Measurements from ENCODE around the gene SLC25A21.
"Not testable (repeated sequence)": the region's sequence is repeated elsewhere in the genome, so short reads cannot be mapped to it uniquely, and the experiment has no call there.

SLC25A21 gene

GRCh38 chr14:37181441-37181840 is 9.0 kb upstream of the SLC25A21 start:
- TF ChIP-seq TAF1 (IDR thresholded peaks at IDR 0.05; ENCODE audit: borderline replicate concordance, low read depth, low read length) (no peak), POLR2AphosphoS5 (IDR thresholded peaks at IDR 0.05; ENCODE audit: low read depth, low read length) (no peak), POLR2A (IDR thresholded peaks at IDR 0.05; ENCODE audit: low read depth, low read length) (no peak)
- FAIRE-seq (no peak), DNase-seq (ENCODE audit: insufficient read length) (no peak)

- DNase-seq (ENCODE audit: insufficient read length); FAIRE-seq: not testable (repeated sequence)
These were observed 8.5 kb upstream of the SLC25A21 start for GRCh38 chr14:37180886-37181285.

GRCh38 chr14:37179896-37180502 is 7.6 kb upstream of the SLC25A21 start:
- DNase-seq (ENCODE audit: insufficient read length) (no peak), FAIRE-seq (no peak)
- TF ChIP-seq POLR2AphosphoS5 (IDR thresholded peaks at IDR 0.05; ENCODE audit: low read depth, low read length) (no peak), TAF1 (IDR thresholded peaks at IDR 0.05; ENCODE audit: borderline replicate concordance, low read depth, low read length) (no peak), POLR2A (IDR thresholded peaks at IDR 0.05; ENCODE audit: low read depth, low read length) (no peak)

GRCh38 chr14:37172936-37173614 is 669 bp upstream of the SLC25A21 start:
- DNase-seq (ENCODE audit: insufficient read length) (no peak), FAIRE-seq (no peak)
- no peak for TF ChIP-seq POLR2A (IDR thresholded peaks at IDR 0.05; ENCODE audit: low read depth, low read length)
- no peak for TF ChIP-seq POLR2AphosphoS5 (IDR thresholded peaks at IDR 0.05; ENCODE audit: low read depth, low read length)
- TF ChIP-seq TAF1 (IDR thresholded peaks at IDR 0.05; ENCODE audit: borderline replicate concordance, low read depth, low read length) = no peak

GRCh38 chr14:37171678-37172023 is 755 bp downstream of the SLC25A21 start:
- FAIRE-seq (no peak), DNase-seq (ENCODE audit: insufficient read length) (no peak)
- no peak for TF ChIP-seq POLR2AphosphoS5 (IDR thresholded peaks at IDR 0.05; ENCODE audit: low read depth, low read length)

- FAIRE-seq (no peak), DNase-seq (ENCODE audit: insufficient read length) (no peak)
- TF ChIP-seq POLR2A (IDR thresholded peaks at IDR 0.05; ENCODE audit: low read depth, low read length) (no peak), POLR2AphosphoS5 (IDR thresholded peaks at IDR 0.05; ENCODE audit: low read depth, low read length) (no peak), TAF1 (IDR thresholded peaks at IDR 0.05; ENCODE audit: borderline replicate concordance, low read depth, low read length) (no peak)
These were observed 1.4 kb downstream of the SLC25A21 start for GRCh38 chr14:37170993-37171392.

GRCh38 chr14:37170237-37170636 is 2.2 kb downstream of the SLC25A21 start:
- no peak for TF ChIP-seq POLR2A (IDR thresholded peaks at IDR 0.05; ENCODE audit: low read depth, low read length)
- TF ChIP-seq TAF1 (IDR thresholded peaks at IDR 0.05; ENCODE audit: borderline replicate concordance, low read depth, low read length) = no peak
- no peak for TF ChIP-seq POLR2AphosphoS5 (IDR thresholded peaks at IDR 0.05; ENCODE audit: low read depth, low read length)
- no peak for FAIRE-seq
- DNase-seq (ENCODE audit: insufficient read length) = no peak

- FAIRE-seq = no peak
- DNase-seq (ENCODE audit: insufficient read length) = no peak
- TF ChIP-seq TAF1 (IDR thresholded peaks at IDR 0.05; ENCODE audit: borderline replicate concordance, low read depth, low read length) (no peak), POLR2A (IDR thresholded peaks at IDR 0.05; ENCODE audit: low read depth, low read length) (no peak), POLR2AphosphoS5 (IDR thresholded peaks at IDR 0.05; ENCODE audit: low read depth, low read length) (no peak)
These were observed 3.7 kb downstream of the SLC25A21 start for GRCh38 chr14:37168721-37169120.

GRCh38 chr14:37167151-37168047 is 5.0 kb downstream of the SLC25A21 start:
- FAIRE-seq = no peak
- TF ChIP-seq POLR2A (IDR thresholded peaks at IDR 0.05; ENCODE audit: low read depth, low read length) (no peak), TAF1 (IDR thresholded peaks at IDR 0.05; ENCODE audit: borderline replicate concordance, low read depth, low read length) (no peak)
- no peak for DNase-seq (ENCODE audit: insufficient read length)

- TF ChIP-seq POLR2A (IDR thresholded peaks at IDR 0.05; ENCODE audit: low read depth, low read length) (no peak), POLR2AphosphoS5 (IDR thresholded peaks at IDR 0.05; ENCODE audit: low read depth, low read length) (no peak), TAF1 (IDR thresholded peaks at IDR 0.05; ENCODE audit: borderline replicate concordance, low read depth, low read length) (no peak)
- DNase-seq (ENCODE audit: insufficient read length) = no peak
- no peak for FAIRE-seq
These were observed 6.6 kb downstream of the SLC25A21 start for GRCh38 chr14:37165794-37166193.

- not testable (repeated sequence) for FAIRE-seq; DNase-seq (ENCODE audit: insufficient read length)
These were observed 10.1 kb downstream of the SLC25A21 start for GRCh38 chr14:37162307-37162706.

GRCh38 chr14:37157987-37158386 is 14.4 kb downstream of the SLC25A21 start:
- no peak for FAIRE-seq
- no peak for TF ChIP-seq POLR2A (IDR thresholded peaks at IDR 0.05; ENCODE audit: low read depth, low read length)
- no peak for TF ChIP-seq TAF1 (IDR thresholded peaks at IDR 0.05; ENCODE audit: borderline replicate concordance, low read depth, low read length)
- TF ChIP-seq POLR2AphosphoS5 (IDR thresholded peaks at IDR 0.05; ENCODE audit: low read depth, low read length) = no peak
- DNase-seq (ENCODE audit: insufficient read length) = no peak
